GM12865 (cell line): ENCODE results near the gene GDPD4.

ENCODE experiments used
- DNase-seq: peaks from one replicate; pipeline ENCODE4 v3.0.0; 2010; ENCODE audit warnings: low read depth
- H3K4me3 ChIP-seq: 2 replicates; pipeline ENCODE4 v1.5.1; 2011; ENCODE audit warnings: mild to moderate bottlenecking, low read depth, low read length, control low read depth
- TF ChIP-seq, protein P1 (sequence below): IDR thresholded peaks from 2 replicates; pipeline ENCODE4 v1.5.1; 2011; ENCODE audit warnings: low read length, control low read depth, low read depth, inconsistent platforms; ENCODE audit not compliant: insufficient read depth; ENCODE audit errors: missing control alignments

The GDPD4 gene

GRCh38 chr11:77312107-77312506 is 10.6 kb upstream of the GDPD4 start:
- no peak overlapping the region for H3K4me3 ChIP-seq
- TF ChIP-seq, protein P1, sequence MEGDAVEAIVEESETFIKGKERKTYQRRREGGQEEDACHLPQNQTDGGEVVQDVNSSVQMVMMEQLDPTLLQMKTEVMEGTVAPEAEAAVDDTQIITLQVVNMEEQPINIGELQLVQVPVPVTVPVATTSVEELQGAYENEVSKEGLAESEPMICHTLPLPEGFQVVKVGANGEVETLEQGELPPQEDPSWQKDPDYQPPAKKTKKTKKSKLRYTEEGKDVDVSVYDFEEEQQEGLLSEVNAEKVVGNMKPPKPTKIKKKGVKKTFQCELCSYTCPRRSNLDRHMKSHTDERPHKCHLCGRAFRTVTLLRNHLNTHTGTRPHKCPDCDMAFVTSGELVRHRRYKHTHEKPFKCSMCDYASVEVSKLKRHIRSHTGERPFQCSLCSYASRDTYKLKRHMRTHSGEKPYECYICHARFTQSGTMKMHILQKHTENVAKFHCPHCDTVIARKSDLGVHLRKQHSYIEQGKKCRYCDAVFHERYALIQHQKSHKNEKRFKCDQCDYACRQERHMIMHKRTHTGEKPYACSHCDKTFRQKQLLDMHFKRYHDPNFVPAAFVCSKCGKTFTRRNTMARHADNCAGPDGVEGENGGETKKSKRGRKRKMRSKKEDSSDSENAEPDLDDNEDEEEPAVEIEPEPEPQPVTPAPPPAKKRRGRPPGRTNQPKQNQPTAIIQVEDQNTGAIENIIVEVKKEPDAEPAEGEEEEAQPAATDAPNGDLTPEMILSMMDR, result no peak
- DNase-seq, result no peak

DNA sequence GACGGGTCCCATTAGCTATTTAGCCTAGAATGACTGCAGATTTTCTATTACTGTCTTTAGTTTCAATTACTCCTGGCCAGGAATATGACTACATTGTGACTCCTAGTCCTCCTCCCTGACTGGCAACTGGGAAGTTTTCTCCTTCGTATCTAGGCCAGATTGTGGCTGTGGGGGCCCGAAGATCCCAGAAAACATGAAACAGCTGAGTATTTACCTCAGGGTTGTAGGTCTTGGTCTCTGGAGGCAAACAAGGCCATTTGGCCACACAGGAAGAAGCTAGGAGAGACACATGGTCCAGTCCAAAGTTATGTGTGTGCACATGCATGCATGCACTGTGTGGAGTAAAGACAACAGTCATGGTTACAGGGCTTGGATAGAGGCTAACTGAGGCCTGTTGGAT is 10.2 kb upstream of the GDPD4 start:
- no peak overlapping the region for H3K4me3 ChIP-seq
- no peak for DNase-seq
- TF ChIP-seq, protein P1, result no peak

DNA sequence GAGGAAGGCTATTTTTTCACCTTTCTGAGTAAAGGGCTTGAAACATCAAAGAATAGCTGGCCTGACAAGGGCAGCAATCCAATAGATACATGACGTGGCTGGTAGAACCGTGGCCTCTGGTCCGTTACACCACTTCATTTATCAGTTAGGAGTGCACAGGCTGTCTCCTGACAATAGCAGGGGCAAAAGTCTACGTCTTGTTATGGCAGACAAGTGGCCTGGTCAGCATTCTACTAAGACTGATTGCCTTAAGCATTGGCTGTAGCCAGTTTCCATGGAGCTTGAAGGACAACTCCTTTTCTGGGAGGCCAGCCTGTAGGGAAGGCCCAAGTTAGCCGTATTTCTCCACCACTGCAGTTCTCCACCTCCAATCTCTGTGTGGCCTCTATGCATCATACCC is 9.2 kb upstream of the GDPD4 start:
- H3K4me3 ChIP-seq, result no peak overlapping the region
- no peak for DNase-seq
- TF ChIP-seq, protein P1, result no peak

- no peak for DNase-seq
- TF ChIP-seq, protein P1, result no peak
- no peak overlapping the region for H3K4me3 ChIP-seq
Observed at GRCh38 chr11:77309401-77310085, 8.1 kb upstream of the GDPD4 start.

- H3K4me3 ChIP-seq, result no peak overlapping the region
- TF ChIP-seq, protein P1, result no peak
- DNase-seq, result no peak
Observed at GRCh38 chr11:77308838-77309237, 7.4 kb upstream of the GDPD4 start.

DNA sequence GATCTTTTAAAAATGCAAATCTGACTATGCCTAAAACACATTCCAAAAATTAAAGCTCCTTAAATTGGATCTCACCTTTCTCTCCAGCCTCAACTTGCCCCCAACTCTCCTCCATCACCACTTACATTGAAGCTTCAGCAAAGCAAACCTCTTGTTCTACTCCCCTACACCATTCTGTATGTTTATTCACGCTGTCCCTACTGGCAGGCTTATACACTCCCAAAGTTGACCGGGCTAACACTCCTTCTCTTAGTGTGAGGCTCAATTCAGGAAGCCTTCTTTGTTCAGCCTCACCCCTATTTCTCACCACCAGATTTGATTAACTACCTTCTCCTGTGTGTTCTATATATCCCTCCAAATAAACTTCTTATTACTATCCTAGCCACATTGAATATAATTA is 1.8 kb upstream of the GDPD4 start:
- no peak overlapping the region for H3K4me3 ChIP-seq
- DNase-seq, result no peak
- TF ChIP-seq, protein P1, result no peak

DNA sequence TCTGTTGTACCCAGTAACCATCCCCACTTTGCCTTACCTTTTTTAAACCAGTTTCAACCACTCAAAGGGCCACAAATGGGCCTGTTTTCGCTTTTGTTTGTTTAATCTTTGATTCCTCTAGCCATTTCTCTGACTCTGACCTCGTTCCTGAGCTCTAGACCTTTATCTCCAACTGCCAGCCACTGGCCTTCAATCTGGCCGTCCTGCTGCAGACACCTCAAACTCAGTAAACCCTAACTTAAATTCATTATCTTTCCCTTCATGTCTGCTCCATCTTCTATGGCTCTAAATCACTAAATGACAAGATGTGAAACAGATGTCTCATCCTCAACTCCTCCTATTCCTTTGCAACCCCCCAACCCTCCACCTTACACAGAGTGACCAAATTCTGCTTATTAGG is 1.3 kb upstream of the GDPD4 start:
- no peak for DNase-seq
- TF ChIP-seq, protein P1, result no peak
- H3K4me3 ChIP-seq, result no peak overlapping the region
